Measurements from ENCODE around the gene SLC13A5. TPM values are rescaled to one million over a fixed set of nuclear protein-coding genes. Genes with fewer than 3 reads are reported as not detected.

SLC13A5 gene
- total and polyA plus RNA-seq, 9 of the 15 experiments (the other 6 are each of a cell fraction or from before 2014, with no cell fraction given), result 0.04 TPM; not detected in 8

GRCh38 chr17:6753006-6753445, 39.9 kb upstream of the SLC13A5 start:
- Histone ChIP-seq H3K36me3 (ENCODE audit: control insufficient read depth, insufficient read depth, low read length) (no peaks in the 10 kb centered on the region), H3K9ac (ENCODE audit: insufficient read depth in 1 of 2, low read depth in 2 of 2, low read length in 2 of 2) (no peak overlapping the region), H3K4me2 (ENCODE audit: insufficient read depth, low read length) (no peak overlapping the region), H3K9me1 (ENCODE audit: control insufficient read depth, insufficient read depth, low read length) (no peaks in the 10 kb centered on the region), H3K27ac (ENCODE audit: extremely low read depth, low read depth, low read length) (no peak overlapping the region), H3K4me3 (no peak overlapping the region), H3K4me1 (replicated peaks in 1 of 2; ENCODE audit: control insufficient read depth in 2 of 2, insufficient read depth in 2 of 2, low read length in 2 of 2) (peaks cover 3% of the 10 kb centered on the region in 2 experiments; a peak in 3 of 5 replicates), H4K20me1 (replicated peaks; ENCODE audit: control insufficient read depth, insufficient read depth, low read length) (no peaks in the 10 kb centered on the region), H3K27me3 (ENCODE audit: control insufficient read depth in 2 of 2, insufficient read depth in 2 of 2, low read length in 2 of 2) (no peaks in the 10 kb centered on the region; a peak in 1 of 5 replicates), H2AFZ (ENCODE audit: low read depth, low read length) (peak overlapping the region; percentile 67), H3K9me3 (replicated peaks; ENCODE audit: control insufficient read depth, insufficient read depth, low read depth, low read length) (no peaks in the 10 kb centered on the region), H3K79me2 (ENCODE audit: control insufficient read depth, insufficient read depth, low read length) (no peaks in the 10 kb centered on the region)
- no peak for DNase-seq (ENCODE audit: extremely low read depth in 1 of 4, low spot score in 3 of 4)
- ChIA-PET POLR2A (no interaction called here), CTCF (ENCODE audit: low intra/inter-chr PET ratio) (no interaction called here)
- BruUV-seq (replicated peaks), result no TSS peak
- peak; percentile 47; the same call in 2 of the 3 replicates for ATAC-seq
- in situ Hi-C loops (cut with MboI) (no loop called here), intact Hi-C loops (cut with micrococcal nuclease) (no loop called here)
- no peak for FAIRE-seq
- 8% methylated on average over 5 of the region's 9 CpGs for WGBS (ENCODE audit: insufficient coverage, low coverage, missing lambda C conversion rate)
- TF ChIP-seq ZNF740 (CRISPR knock-in tag; IDR thresholded peaks at IDR 0.05) (0 out of 2 replicates have a peak, but pooled peaks have one; percentile 54), ZNF740 (tag; IDR thresholded peaks at IDR 0.05) (no peak), ZFP36 (IDR thresholded peaks at IDR 0.05; ENCODE audit: low read depth, low read length, partially characterized antibody) (no peak), ZNF639 (CRISPR knock-in tag; conservative IDR thresholded peaks at IDR 0.05 in 1 of 2, IDR thresholded peaks at IDR 0.05 in 1 of 2) (0 out of 4 replicates have a peak, but pooled peaks of 1 of the 2 experiments have one; percentile 15), GABPA (tag; conservative IDR thresholded peaks at IDR 0.05; ENCODE audit: low read depth) (no peak), NFIC (IDR thresholded peaks at IDR 0.05) (peak; percentile 79), TEAD1 (CRISPR knock-in tag; IDR thresholded peaks at IDR 0.05) (no peak), ZNF134 (CRISPR knock-in tag; conservative IDR thresholded peaks at IDR 0.05) (no peak), MITF (IDR thresholded peaks at IDR 0.05) (no peak), ATF3 (IDR thresholded peaks at IDR 0.05) (0 out of 2 replicates have a peak, but pooled peaks have one; percentile 37), ATF3 (CRISPR knock-in tag; conservative IDR thresholded peaks at IDR 0.05) (no peak), LCOR (CRISPR knock-in tag; IDR thresholded peaks at IDR 0.05) (no peak), ZNF384 (IDR thresholded peaks at IDR 0.05; ENCODE audit: low read depth, low read length) (peak; percentile 46; the same call in 1 of the 2 replicates), ZBTB33 (CRISPR knock-in tag; IDR thresholded peaks at IDR 0.05) (no peak), ZEB2 (IDR thresholded peaks at IDR 0.05) (no peak)
